ENCODE results near the gene RAB5IF. TPM values are rescaled to one million over a fixed set of nuclear protein-coding genes. Genes with fewer than 3 reads are reported as not detected.
A peak's percentile ranks its signal among the peaks of the same experiment; 100 is the strongest.

The RAB5IF gene
- total and polyA plus RNA-seq, 9 of the 15 experiments (the other 6 are each of a cell fraction or from before 2014, with no cell fraction given): 26.5 to 198 (median 134) TPM

DNA sequence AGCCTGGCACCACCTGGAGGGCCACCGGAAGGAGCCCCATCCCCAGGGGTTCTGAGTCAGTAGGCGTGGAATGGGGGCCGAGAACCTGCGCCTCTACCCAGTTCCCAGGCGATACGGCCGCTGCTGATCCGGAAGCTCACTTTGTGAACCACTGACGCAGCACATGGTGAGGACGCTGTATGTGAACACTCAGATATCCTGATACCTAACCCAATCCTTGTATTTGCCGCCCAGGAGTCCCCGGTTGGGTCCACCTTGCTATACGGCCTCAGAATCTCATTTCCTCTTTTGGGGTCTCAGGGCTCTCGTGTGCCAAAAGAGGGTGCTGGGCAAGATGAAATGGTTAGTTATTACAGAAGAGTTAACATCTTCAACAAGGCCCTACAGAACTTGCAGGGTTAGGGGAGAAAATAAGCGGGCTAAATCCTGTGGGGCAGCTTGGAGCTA lies 604 bp upstream of the RAB5IF start:
- Histone ChIP-seq H2AFZ (ENCODE audit: low read depth, low read length) (peak overlapping the region; percentile 100), H3K79me2 (ENCODE audit: control insufficient read depth, insufficient read depth, low read length) (peaks cover 31% of the 10 kb centered on the region), H3K4me3 (peak overlapping the region; percentile 98; the same call in 1 of the 2 replicates), H3K36me3 (ENCODE audit: control insufficient read depth, insufficient read depth, low read length) (peaks cover 27% of the 10 kb centered on the region), H3K4me2 (ENCODE audit: insufficient read depth, low read length) (peak overlapping the region; percentile 94), H3K9me1 (ENCODE audit: control insufficient read depth, insufficient read depth, low read length) (no peaks in the 10 kb centered on the region), H3K9me3 (replicated peaks; ENCODE audit: control insufficient read depth, insufficient read depth, low read depth, low read length) (no peaks in the 10 kb centered on the region), H4K20me1 (replicated peaks; ENCODE audit: control insufficient read depth, insufficient read depth, low read length) (peaks cover 7% of the 10 kb centered on the region; the same call in 1 of the 2 replicates), H3K4me1 (replicated peaks in 1 of 2; ENCODE audit: control insufficient read depth in 2 of 2, insufficient read depth in 2 of 2, low read length in 2 of 2) (peaks cover 8 to 14% of the 10 kb centered on the region in 2 experiments), H3K9ac (ENCODE audit: insufficient read depth in 1 of 2, low read depth in 2 of 2, low read length in 2 of 2) (peak overlapping the region; percentile 87), H3K27ac (ENCODE audit: extremely low read depth, low read depth, low read length) (peak overlapping the region; percentile 89), H3K27me3 (ENCODE audit: control insufficient read depth in 2 of 2, insufficient read depth in 2 of 2, low read length in 2 of 2) (no peaks in the 10 kb centered on the region)
- intact Hi-C loops (cut with micrococcal nuclease): no loop called here
- FAIRE-seq: no peak
- TSS peak; percentile 96 for BruUV-seq (replicated peaks)
- 43% methylated on average over 15 of the region's 15 CpGs for WGBS (ENCODE audit: insufficient coverage, low coverage, missing lambda C conversion rate)
- peak in 3 of 4 experiments; percentile 24 to 59 (median 28) for DNase-seq (ENCODE audit: extremely low read depth in 1 of 4, low spot score in 3 of 4)
- peak; percentile 11; the same call in 2 of the 3 replicates for ATAC-seq
- POLR2A ChIA-PET: interaction anchor here (0.7 to 3.2 kb wide), 13 partner anchors 9 to 281 kb away, joined by 3 to 18 read pairs (median 4); partner anchors contain the start of genes DSN1 and TGIF2
- in situ Hi-C loops (cut with MboI): loop anchor here (5.0 kb wide), 1 partner anchor 48 kb away; no protein-coding TSS in a partner anchor
- CTCF ChIA-PET (ENCODE audit: low intra/inter-chr PET ratio): interaction anchor here (0.5 to 0.6 kb wide), 2 partner anchors 29 to 116 kb away, joined by 3 to 4 read pairs; no protein-coding TSS in a partner anchor
- TF ChIP-seq MYC (IDR thresholded peaks at IDR 0.05; ENCODE audit: low read depth, low read length) (0 out of 2 replicates have a peak, but pooled peaks have one; percentile 6), MYC (CRISPR knock-in tag; IDR thresholded peaks at IDR 0.05; ENCODE audit: borderline replicate concordance, low read depth) (peak; percentile 76; the same call in 1 of the 2 replicates), ARID1B (IDR thresholded peaks at IDR 0.05) (no peak; the same call in 1 of the 2 replicates), L3MBTL2 (IDR thresholded peaks at IDR 0.05) (no peak), CBX3 (IDR thresholded peaks at IDR 0.05; ENCODE audit: borderline replicate concordance in 1 of 2, low read length in 2 of 2) (no peak), ZNF224 (CRISPR knock-in tag; IDR thresholded peaks at IDR 0.05) (no peak), SMAD1 (IDR thresholded peaks at IDR 0.05; ENCODE audit: low read depth, low read length, partially characterized antibody) (no peak), NR1H2 (CRISPR knock-in tag; IDR thresholded peaks at IDR 0.05) (no peak)
- TF ChIP-seq, protein P1, sequence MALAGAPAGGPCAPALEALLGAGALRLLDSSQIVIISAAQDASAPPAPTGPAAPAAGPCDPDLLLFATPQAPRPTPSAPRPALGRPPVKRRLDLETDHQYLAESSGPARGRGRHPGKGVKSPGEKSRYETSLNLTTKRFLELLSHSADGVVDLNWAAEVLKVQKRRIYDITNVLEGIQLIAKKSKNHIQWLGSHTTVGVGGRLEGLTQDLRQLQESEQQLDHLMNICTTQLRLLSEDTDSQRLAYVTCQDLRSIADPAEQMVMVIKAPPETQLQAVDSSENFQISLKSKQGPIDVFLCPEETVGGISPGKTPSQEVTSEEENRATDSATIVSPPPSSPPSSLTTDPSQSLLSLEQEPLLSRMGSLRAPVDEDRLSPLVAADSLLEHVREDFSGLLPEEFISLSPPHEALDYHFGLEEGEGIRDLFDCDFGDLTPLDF (CRISPR knock-in tag; IDR thresholded peaks at IDR 0.05): 0 out of 2 replicates have a peak, but pooled peaks have one; percentile 10
- TF ChIP-seq, protein P2, sequence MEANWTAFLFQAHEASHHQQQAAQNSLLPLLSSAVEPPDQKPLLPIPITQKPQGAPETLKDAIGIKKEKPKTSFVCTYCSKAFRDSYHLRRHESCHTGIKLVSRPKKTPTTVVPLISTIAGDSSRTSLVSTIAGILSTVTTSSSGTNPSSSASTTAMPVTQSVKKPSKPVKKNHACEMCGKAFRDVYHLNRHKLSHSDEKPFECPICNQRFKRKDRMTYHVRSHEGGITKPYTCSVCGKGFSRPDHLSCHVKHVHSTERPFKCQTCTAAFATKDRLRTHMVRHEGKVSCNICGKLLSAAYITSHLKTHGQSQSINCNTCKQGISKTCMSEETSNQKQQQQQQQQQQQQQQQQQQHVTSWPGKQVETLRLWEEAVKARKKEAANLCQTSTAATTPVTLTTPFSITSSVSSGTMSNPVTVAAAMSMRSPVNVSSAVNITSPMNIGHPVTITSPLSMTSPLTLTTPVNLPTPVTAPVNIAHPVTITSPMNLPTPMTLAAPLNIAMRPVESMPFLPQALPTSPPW (CRISPR knock-in tag; IDR thresholded peaks at IDR 0.05): no peak

Data from K562 (cell line).